ENCODE data around the gene IL1F10. TPM values are rescaled to one million over a fixed set of nuclear protein-coding genes. Genes with fewer than 3 reads are reported as not detected.
"Not testable (repeated sequence)": the region's sequence is repeated elsewhere in the genome, so short reads cannot be mapped to it uniquely, and the experiment has no call there.

Gene IL1F10
- total RNA-seq, 1 donor from 2014 or later: not detected

GRCh38 chr2:113081488-113082210, 13.9 kb downstream of the IL1F10 start:
- DNase-seq: no peak

GRCh38 chr2:113083296-113083695, 15.5 kb downstream of the IL1F10 start:
- DNase-seq: no peak

GRCh38 chr2:113084249-113085000, 16.7 kb downstream of the IL1F10 start:
- DNase-seq: no peak

- no peak for DNase-seq
These were observed 17.8 kb downstream of the IL1F10 start for GRCh38 chr2:113085542-113085941.

GRCh38 chr2:113088213-113088992, 20.6 kb downstream of the IL1F10 start:
- no peak for DNase-seq

- DNase-seq: no peak
These were observed 22.1 kb downstream of the IL1F10 start for GRCh38 chr2:113089916-113090315.

GRCh38 chr2:113091231-113091896, 23.6 kb downstream of the IL1F10 start:
- DNase-seq: no peak

GRCh38 chr2:113092864-113093612, 25.3 kb downstream of the IL1F10 start:
- no peak for DNase-seq

GRCh38 chr2:113093613-113093977, 25.8 kb downstream of the IL1F10 start:
- DNase-seq: no peak

- DNase-seq: not testable (repeated sequence)
These were observed 28.5 kb downstream of the IL1F10 start for GRCh38 chr2:113096306-113096705.

GRCh38 chr2:113096842-113097618, 29.3 kb downstream of the IL1F10 start:
- not testable (repeated sequence) for DNase-seq

GRCh38 chr2:113098041-113098440, 30.3 kb downstream of the IL1F10 start:
- no peak for DNase-seq

GRCh38 chr2:113098532-113098931, 30.8 kb downstream of the IL1F10 start:
- no peak for DNase-seq

GRCh38 chr2:113102133-113102532, 34.4 kb downstream of the IL1F10 start:
- no peak for DNase-seq

GRCh38 chr2:113103277-113103676, 35.5 kb downstream of the IL1F10 start:
- no peak for DNase-seq

- no peak for DNase-seq
These were observed 36.4 kb downstream of the IL1F10 start for GRCh38 chr2:113104054-113104611.

- DNase-seq: no peak
These were observed 37.4 kb downstream of the IL1F10 start for GRCh38 chr2:113105047-113105785.

GRCh38 chr2:113111121-113111520, 43.4 kb downstream of the IL1F10 start:
- no peak for DNase-seq

- DNase-seq: no peak
These were observed 44.1 kb downstream of the IL1F10 start for GRCh38 chr2:113111823-113112287.

- no peak for DNase-seq
These were observed 44.7 kb downstream of the IL1F10 start for GRCh38 chr2:113112441-113112840.
